ENCODE measurements around the gene RILPL2.

Gene RILPL2

GRCh38 chr12:123478762-123479161 is 42.3 kb upstream of the RILPL2 start:
- TF ChIP-seq, protein P1, sequence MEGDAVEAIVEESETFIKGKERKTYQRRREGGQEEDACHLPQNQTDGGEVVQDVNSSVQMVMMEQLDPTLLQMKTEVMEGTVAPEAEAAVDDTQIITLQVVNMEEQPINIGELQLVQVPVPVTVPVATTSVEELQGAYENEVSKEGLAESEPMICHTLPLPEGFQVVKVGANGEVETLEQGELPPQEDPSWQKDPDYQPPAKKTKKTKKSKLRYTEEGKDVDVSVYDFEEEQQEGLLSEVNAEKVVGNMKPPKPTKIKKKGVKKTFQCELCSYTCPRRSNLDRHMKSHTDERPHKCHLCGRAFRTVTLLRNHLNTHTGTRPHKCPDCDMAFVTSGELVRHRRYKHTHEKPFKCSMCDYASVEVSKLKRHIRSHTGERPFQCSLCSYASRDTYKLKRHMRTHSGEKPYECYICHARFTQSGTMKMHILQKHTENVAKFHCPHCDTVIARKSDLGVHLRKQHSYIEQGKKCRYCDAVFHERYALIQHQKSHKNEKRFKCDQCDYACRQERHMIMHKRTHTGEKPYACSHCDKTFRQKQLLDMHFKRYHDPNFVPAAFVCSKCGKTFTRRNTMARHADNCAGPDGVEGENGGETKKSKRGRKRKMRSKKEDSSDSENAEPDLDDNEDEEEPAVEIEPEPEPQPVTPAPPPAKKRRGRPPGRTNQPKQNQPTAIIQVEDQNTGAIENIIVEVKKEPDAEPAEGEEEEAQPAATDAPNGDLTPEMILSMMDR (conservative IDR thresholded peaks at IDR 0.05; ENCODE audit: control insufficient read depth, insufficient read depth, low read depth, low read length): no peak
- peak; percentile 24 for DNase-seq (ENCODE audit: low read depth)
- H3K4me3 ChIP-seq (ENCODE audit: control insufficient read depth, low read depth, low read length): no peak overlapping the region

DNA sequence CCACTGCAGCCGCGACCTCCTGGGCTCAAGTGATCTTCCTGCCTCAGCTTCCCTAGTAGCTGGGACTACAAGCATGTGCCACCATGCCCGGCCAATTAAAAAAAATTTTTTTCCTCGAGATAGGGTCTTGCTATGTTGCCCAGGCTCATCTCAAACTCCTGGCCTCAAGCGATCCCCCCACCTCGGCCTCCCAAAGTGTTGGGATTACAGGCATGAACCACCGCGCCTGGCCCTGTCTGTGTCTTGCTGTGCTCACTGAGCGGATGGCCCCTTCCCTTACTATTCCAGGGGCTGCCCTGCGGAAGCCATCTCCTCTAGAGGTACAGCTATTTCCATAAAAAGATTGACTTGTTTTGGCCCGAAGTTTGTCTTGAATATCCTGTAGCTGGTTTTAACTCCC is 41.6 kb upstream of the RILPL2 start:
- no peak for DNase-seq (ENCODE audit: low read depth)
- TF ChIP-seq, protein P1 (conservative IDR thresholded peaks at IDR 0.05; ENCODE audit: control insufficient read depth, insufficient read depth, low read depth, low read length): no peak
- H3K4me3 ChIP-seq (ENCODE audit: control insufficient read depth, low read depth, low read length): no peak overlapping the region

DNA sequence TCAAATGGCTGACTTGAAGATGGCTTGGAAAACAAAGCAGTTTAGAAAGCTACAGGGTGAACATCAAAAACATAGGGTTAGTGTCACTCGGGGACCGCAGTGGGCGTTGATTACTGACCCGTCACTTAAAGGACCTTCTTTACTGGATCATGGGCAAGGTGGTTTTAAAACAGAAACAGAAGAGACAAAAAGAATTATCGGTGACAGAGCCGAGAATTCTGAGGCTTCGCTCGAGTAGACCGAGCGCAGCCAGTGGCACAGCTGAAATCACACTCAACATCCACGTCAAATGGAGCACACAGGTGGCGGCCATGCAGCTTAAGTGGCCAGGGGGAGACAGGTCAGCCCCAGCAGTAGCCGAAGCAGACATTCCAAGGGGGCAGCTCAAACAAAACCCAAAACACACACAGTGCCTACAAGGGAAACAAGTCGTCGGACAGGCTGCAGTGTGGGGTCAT is 38.8 kb upstream of the RILPL2 start:
- no peak overlapping the region for H3K4me3 ChIP-seq (ENCODE audit: control insufficient read depth, low read depth, low read length)
- TF ChIP-seq, protein P1 (conservative IDR thresholded peaks at IDR 0.05; ENCODE audit: control insufficient read depth, insufficient read depth, low read depth, low read length): no peak
- no peak for DNase-seq (ENCODE audit: low read depth)

DNA sequence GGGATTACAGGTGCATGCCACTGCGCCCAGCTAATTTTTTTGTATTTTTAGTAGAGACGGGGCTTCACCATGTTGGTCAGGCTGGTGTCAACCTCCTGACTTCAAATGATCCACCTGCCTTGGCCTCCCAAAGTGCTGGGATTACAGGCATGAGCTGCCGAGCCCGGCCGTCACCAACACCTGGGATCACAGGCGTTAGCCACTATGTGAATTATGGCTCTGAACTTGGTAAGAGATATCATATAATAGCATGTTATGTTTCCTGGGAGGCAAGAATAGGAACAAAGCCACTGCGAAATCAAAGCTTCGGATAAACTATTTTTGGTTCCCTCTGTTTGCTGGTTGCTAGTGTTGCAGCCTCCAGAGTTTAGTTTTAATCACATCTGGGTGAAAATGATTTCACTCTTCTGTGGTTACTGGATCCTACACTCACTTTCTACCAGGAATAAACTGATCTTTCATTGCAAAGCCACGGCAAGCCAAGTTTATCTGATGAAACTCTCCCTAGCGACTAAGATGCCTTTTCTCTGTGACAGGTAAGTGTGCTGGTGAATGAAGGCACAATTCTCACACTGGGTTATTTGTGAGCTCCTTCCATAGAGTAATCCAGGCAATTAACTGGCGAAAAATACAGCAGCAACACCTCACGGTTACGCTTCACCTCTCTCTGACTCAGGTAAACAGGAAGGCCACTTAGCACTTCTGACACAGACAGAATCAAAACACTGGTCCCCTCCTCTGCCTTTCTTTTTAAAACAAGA is 38.2 kb upstream of the RILPL2 start:
- DNase-seq (ENCODE audit: low read depth): no peak
- TF ChIP-seq, protein P1 (conservative IDR thresholded peaks at IDR 0.05; ENCODE audit: control insufficient read depth, insufficient read depth, low read depth, low read length): no peak
- H3K4me3 ChIP-seq (ENCODE audit: control insufficient read depth, low read depth, low read length): no peak overlapping the region

GRCh38 chr12:123472438-123472849 is 36.0 kb upstream of the RILPL2 start:
- H3K4me3 ChIP-seq (ENCODE audit: control insufficient read depth, low read depth, low read length): no peak overlapping the region
- DNase-seq (ENCODE audit: low read depth): no peak
- TF ChIP-seq, protein P1 (conservative IDR thresholded peaks at IDR 0.05; ENCODE audit: control insufficient read depth, insufficient read depth, low read depth, low read length): no peak

- TF ChIP-seq, protein P1 (conservative IDR thresholded peaks at IDR 0.05; ENCODE audit: control insufficient read depth, insufficient read depth, low read depth, low read length): no peak
- H3K4me3 ChIP-seq (ENCODE audit: control insufficient read depth, low read depth, low read length): no peak overlapping the region
- peak; percentile 90 for DNase-seq (ENCODE audit: low read depth)
Measured at GRCh38 chr12:123471374-123472068, 35.0 kb upstream of the RILPL2 start.

Measured in fibroblast of mammary gland (primary cell).